GM21825 (cell line): ENCODE measurements around the gene NAA60.
A peak's percentile ranks its signal among the peaks of the same experiment; 100 is the strongest.

Experiments used
- ATAC-seq: cut with Tn5 transposase; IDR thresholded peaks from one replicate; pipeline ENCODE4 v1.9.1; 2021; ENCODE audit warnings: mild to moderate bottlenecking, moderate library complexity; ENCODE audit not compliant: unreplicated experiment

The NAA60 gene

GRCh38 chr16:3443108-3444031 lies at the start of gene NAA60, which contains the start of gene ZNF597:
NAA60 (plus strand) TSS chr16:3443680; CDS start chr16:3476228, 32,548 bp downstream.
ZNF597 (minus strand) TSS chr16:3443504; CDS start chr16:3443153, 351 bp downstream.
- peak; percentile 88 for ATAC-seq

- ATAC-seq, result no peak
Observed at GRCh38 chr16:3400446-3400778, 43.1 kb upstream of the NAA60 start.

- peak; percentile 94 for ATAC-seq
Observed at GRCh38 chr16:3400779-3401688, 42.4 kb upstream of the NAA60 start, which contains the start of the genes ZNF174 and ZSCAN32. ZNF174 (plus strand) TSS chr16:3401215; CDS start chr16:3402005, 790 bp downstream. ZSCAN32 (minus strand) TSS chr16:3401004; CDS start chr16:3397557, 3,447 bp downstream.

- no peak for ATAC-seq
Observed at GRCh38 chr16:3401719-3402397, 41.6 kb upstream of the NAA60 start.

- ATAC-seq, result no peak
Observed at GRCh38 chr16:3408561-3409197, 34.8 kb upstream of the NAA60 start.

GRCh38 chr16:3413730-3414379 lies 29.6 kb upstream of the NAA60 start:
- ATAC-seq, result no peak

GRCh38 chr16:3431779-3432219 lies 11.7 kb upstream of the NAA60 start:
- no peak for ATAC-seq

GRCh38 chr16:3434373-3434772 lies 9.1 kb upstream of the NAA60 start:
- ATAC-seq, result no peak

- no peak for ATAC-seq
Observed at GRCh38 chr16:3439637-3440036, 3.8 kb upstream of the NAA60 start.

- ATAC-seq, result no peak
Observed at GRCh38 chr16:3444032-3444388, 530 bp downstream of the NAA60 start.

- no peak for ATAC-seq
Observed at GRCh38 chr16:3454093-3454492, 10.6 kb downstream of the NAA60 start.

- no peak for ATAC-seq
Observed at GRCh38 chr16:3454631-3455147, 11.2 kb downstream of the NAA60 start.

- peak; percentile 65 for ATAC-seq
Observed at GRCh38 chr16:3457434-3458252, 14.2 kb downstream of the NAA60 start.

GRCh38 chr16:3458278-3458851 lies 14.9 kb downstream of the NAA60 start:
- peak; percentile 24 for ATAC-seq

GRCh38 chr16:3458852-3459361 lies 15.4 kb downstream of the NAA60 start:
- no peak for ATAC-seq

GRCh38 chr16:3459401-3460090 lies 16.1 kb downstream of the NAA60 start:
- no peak for ATAC-seq

- ATAC-seq, result no peak
Observed at GRCh38 chr16:3460121-3460520, 16.6 kb downstream of the NAA60 start.

GRCh38 chr16:3460585-3460984 lies 17.1 kb downstream of the NAA60 start:
- no peak for ATAC-seq
